HG03064 (cell line): ENCODE measurements around the gene DMAC2.
"Not testable (repeated sequence)": the region's sequence is repeated elsewhere in the genome, so short reads cannot be mapped to it uniquely, and the experiment has no call there.

ENCODE experiments used
- ATAC-seq: cut with Tn5 transposase; IDR thresholded peaks from one replicate; pipeline ENCODE4 v1.9.1; 2021; ENCODE audit warnings: low read depth; ENCODE audit not compliant: unreplicated experiment

DMAC2 gene

GRCh38 chr19:41424335-41425173, 15.2 kb downstream of the DMAC2 start:
- no peak for ATAC-seq

- ATAC-seq, result no peak
These were observed 16.8 kb downstream of the DMAC2 start for GRCh38 chr19:41422955-41423354.

GRCh38 chr19:41422456-41422855, 17.3 kb downstream of the DMAC2 start:
- no peak for ATAC-seq

GRCh38 chr19:41421973-41422372, 17.7 kb downstream of the DMAC2 start:
- ATAC-seq, result no peak

- ATAC-seq, result no peak
These were observed 18.4 kb downstream of the DMAC2 start for GRCh38 chr19:41421314-41421713.

GRCh38 chr19:41420101-41420880, 19.4 kb downstream of the DMAC2 start:
- ATAC-seq, result no peak

GRCh38 chr19:41416194-41416674, 23.5 kb downstream of the DMAC2 start:
- no peak for ATAC-seq

GRCh38 chr19:41415154-41415571, 24.5 kb downstream of the DMAC2 start:
- ATAC-seq, result no peak

GRCh38 chr19:41414461-41414860, 25.3 kb downstream of the DMAC2 start:
- ATAC-seq, result no peak

- ATAC-seq, result no peak
These were observed 25.8 kb downstream of the DMAC2 start for GRCh38 chr19:41413947-41414346.

- no peak for ATAC-seq
These were observed 26.8 kb downstream of the DMAC2 start for GRCh38 chr19:41412953-41413352.

GRCh38 chr19:41411968-41412265, 27.8 kb downstream of the DMAC2 start:
- no peak for ATAC-seq

- ATAC-seq, result no peak
These were observed 28.4 kb downstream of the DMAC2 start for GRCh38 chr19:41411100-41411967.

GRCh38 chr19:41410336-41411054, 29.2 kb downstream of the DMAC2 start:
- no peak for ATAC-seq

- no peak for ATAC-seq
These were observed 30.4 kb downstream of the DMAC2 start for GRCh38 chr19:41409288-41409687.

GRCh38 chr19:41408846-41409245, 30.9 kb downstream of the DMAC2 start:
- not testable (repeated sequence) for ATAC-seq

GRCh38 chr19:41408256-41408655, 31.5 kb downstream of the DMAC2 start:
- ATAC-seq, result no peak

- ATAC-seq, result no peak
These were observed 32.4 kb downstream of the DMAC2 start for GRCh38 chr19:41407271-41407670.

- no peak for ATAC-seq
These were observed 33.9 kb downstream of the DMAC2 start for GRCh38 chr19:41405776-41406175.
